ENCODE results near the gene GATA2. TPM values are rescaled to one million over a fixed set of nuclear protein-coding genes. Genes with fewer than 3 reads are reported as not detected.
A peak's percentile ranks its signal among the peaks of the same experiment; 100 is the strongest.

The GATA2 gene
- total and polyA plus RNA-seq, 2 of the 13 experiments (the other 11 are each of a cell fraction or from before 2014, with no cell fraction given): 3.5 to 6.2 TPM

DNA sequence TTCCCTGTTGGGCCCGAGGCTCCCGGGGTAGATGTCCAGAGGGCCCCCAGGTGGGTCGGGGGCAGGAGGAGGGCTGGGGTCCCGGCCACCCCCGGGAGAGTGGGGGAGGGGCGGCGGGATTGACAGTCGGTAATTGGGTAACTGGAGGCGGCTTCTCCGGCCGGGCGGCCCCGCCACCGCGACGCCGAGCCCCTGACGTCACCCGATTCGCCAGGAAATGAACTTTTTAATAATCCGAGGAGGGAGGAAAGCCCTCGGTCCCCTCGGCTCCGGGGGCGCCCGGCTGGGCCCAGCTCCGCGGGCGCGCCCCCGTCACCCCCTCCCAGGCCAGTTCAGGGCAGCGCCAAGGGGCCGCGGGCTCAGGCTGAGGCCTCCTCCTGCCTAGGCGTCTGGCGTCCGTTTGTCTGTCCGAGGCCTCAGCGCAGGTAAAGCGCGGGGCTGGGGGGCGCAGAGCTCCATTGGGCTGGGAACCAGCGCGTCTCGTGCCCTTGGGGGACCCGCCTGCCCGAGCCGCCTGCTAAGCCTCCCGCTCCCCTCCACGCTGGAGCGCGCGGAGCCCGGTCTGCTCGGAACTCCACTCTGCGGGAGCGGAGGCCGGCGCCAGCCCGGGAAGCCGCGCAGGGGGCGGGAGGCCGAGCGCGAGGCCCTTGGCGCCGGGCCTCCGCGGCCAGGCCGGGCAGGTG lies 3.9 kb downstream of the GATA2 start (continued):
- TF ChIP-seq, protein P1, sequence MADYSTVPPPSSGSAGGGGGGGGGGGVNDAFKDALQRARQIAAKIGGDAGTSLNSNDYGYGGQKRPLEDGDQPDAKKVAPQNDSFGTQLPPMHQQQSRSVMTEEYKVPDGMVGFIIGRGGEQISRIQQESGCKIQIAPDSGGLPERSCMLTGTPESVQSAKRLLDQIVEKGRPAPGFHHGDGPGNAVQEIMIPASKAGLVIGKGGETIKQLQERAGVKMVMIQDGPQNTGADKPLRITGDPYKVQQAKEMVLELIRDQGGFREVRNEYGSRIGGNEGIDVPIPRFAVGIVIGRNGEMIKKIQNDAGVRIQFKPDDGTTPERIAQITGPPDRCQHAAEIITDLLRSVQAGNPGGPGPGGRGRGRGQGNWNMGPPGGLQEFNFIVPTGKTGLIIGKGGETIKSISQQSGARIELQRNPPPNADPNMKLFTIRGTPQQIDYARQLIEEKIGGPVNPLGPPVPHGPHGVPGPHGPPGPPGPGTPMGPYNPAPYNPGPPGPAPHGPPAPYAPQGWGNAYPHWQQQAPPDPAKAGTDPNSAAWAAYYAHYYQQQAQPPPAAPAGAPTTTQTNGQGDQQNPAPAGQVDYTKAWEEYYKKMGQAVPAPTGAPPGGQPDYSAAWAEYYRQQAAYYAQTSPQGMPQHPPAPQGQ (CRISPR knock-in tag; IDR thresholded peaks at IDR 0.05; ENCODE audit: borderline replicate concordance): no peak
- TF ChIP-seq RFX3 (CRISPR knock-in tag; IDR thresholded peaks at IDR 0.05) (no peak), CHD4 (IDR thresholded peaks at IDR 0.05; ENCODE audit: borderline replicate concordance, low read length) (peak; percentile 15; the same call in 1 of the 2 replicates), GABPB1 (CRISPR knock-in tag; IDR thresholded peaks at IDR 0.05) (peak; percentile 62; the same call in 1 of the 2 replicates), YEATS4 (CRISPR knock-in tag; IDR thresholded peaks at IDR 0.05; ENCODE audit: borderline replicate concordance) (peak; percentile 42; the same call in 1 of the 2 replicates), MLLT10 (CRISPR knock-in tag; IDR thresholded peaks at IDR 0.05) (no peak), KMT2B (CRISPR knock-in tag; IDR thresholded peaks at IDR 0.05) (no peak; the same call in 1 of the 2 replicates), ZNF563 (CRISPR knock-in tag; IDR thresholded peaks at IDR 0.05) (peak; percentile 21; the same call in 1 of the 2 replicates), IKZF4 (CRISPR knock-in tag; IDR thresholded peaks at IDR 0.05; ENCODE audit: borderline replicate concordance, low read depth, not compliant biosample characterization) (peak; percentile 74), XRCC5 (optimal IDR thresholded peaks at IDR 0.05; ENCODE audit: low read length) (peak; percentile 2), SP2 (CRISPR knock-in tag; IDR thresholded peaks at IDR 0.05) (no peak), ZNF446 (CRISPR knock-in tag; IDR thresholded peaks at IDR 0.05) (peak; percentile 50; the same call in 1 of the 2 replicates), SOX6 (IDR thresholded peaks at IDR 0.05) (no peak), SOX6 (CRISPR knock-in tag; IDR thresholded peaks at IDR 0.05) (0 out of 2 replicates have a peak, but pooled peaks have one; percentile 3), ZNF329 (CRISPR knock-in tag; IDR thresholded peaks at IDR 0.05; ENCODE audit: low read depth) (no peak), CEBPG (CRISPR knock-in tag; IDR thresholded peaks at IDR 0.05) (0 out of 2 replicates have a peak, but pooled peaks have one; percentile 7), ATF7 (IDR thresholded peaks at IDR 0.05) (peak; percentile 71), ATF7 (CRISPR knock-in tag; IDR thresholded peaks at IDR 0.05) (no peak), POLR2A (IDR thresholded peaks at IDR 0.05; ENCODE audit: insufficient read depth in 1 of 2, low read depth in 2 of 2, low read length in 2 of 2) (no peak), HMG20B (CRISPR knock-in tag; conservative IDR thresholded peaks at IDR 0.05) (no peak), SAP130 (CRISPR knock-in tag; IDR thresholded peaks at IDR 0.05; ENCODE audit: low read depth) (peak; percentile 18; the same call in 1 of the 2 replicates)
- TF ChIP-seq, protein P2, sequence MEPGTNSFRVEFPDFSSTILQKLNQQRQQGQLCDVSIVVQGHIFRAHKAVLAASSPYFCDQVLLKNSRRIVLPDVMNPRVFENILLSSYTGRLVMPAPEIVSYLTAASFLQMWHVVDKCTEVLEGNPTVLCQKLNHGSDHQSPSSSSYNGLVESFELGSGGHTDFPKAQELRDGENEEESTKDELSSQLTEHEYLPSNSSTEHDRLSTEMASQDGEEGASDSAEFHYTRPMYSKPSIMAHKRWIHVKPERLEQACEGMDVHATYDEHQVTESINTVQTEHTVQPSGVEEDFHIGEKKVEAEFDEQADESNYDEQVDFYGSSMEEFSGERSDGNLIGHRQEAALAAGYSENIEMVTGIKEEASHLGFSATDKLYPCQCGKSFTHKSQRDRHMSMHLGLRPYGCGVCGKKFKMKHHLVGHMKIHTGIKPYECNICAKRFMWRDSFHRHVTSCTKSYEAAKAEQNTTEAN (CRISPR knock-in tag; conservative IDR thresholded peaks at IDR 0.05): peak; percentile 50; the same call in 1 of the 2 replicates
- TF ChIP-seq, protein P3, sequence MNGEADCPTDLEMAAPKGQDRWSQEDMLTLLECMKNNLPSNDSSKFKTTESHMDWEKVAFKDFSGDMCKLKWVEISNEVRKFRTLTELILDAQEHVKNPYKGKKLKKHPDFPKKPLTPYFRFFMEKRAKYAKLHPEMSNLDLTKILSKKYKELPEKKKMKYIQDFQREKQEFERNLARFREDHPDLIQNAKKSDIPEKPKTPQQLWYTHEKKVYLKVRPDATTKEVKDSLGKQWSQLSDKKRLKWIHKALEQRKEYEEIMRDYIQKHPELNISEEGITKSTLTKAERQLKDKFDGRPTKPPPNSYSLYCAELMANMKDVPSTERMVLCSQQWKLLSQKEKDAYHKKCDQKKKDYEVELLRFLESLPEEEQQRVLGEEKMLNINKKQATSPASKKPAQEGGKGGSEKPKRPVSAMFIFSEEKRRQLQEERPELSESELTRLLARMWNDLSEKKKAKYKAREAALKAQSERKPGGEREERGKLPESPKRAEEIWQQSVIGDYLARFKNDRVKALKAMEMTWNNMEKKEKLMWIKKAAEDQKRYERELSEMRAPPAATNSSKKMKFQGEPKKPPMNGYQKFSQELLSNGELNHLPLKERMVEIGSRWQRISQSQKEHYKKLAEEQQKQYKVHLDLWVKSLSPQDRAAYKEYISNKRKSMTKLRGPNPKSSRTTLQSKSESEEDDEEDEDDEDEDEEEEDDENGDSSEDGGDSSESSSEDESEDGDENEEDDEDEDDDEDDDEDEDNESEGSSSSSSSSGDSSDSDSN (CRISPR knock-in tag; IDR thresholded peaks at IDR 0.05): peak; percentile 77
- TF ChIP-seq, protein P4, sequence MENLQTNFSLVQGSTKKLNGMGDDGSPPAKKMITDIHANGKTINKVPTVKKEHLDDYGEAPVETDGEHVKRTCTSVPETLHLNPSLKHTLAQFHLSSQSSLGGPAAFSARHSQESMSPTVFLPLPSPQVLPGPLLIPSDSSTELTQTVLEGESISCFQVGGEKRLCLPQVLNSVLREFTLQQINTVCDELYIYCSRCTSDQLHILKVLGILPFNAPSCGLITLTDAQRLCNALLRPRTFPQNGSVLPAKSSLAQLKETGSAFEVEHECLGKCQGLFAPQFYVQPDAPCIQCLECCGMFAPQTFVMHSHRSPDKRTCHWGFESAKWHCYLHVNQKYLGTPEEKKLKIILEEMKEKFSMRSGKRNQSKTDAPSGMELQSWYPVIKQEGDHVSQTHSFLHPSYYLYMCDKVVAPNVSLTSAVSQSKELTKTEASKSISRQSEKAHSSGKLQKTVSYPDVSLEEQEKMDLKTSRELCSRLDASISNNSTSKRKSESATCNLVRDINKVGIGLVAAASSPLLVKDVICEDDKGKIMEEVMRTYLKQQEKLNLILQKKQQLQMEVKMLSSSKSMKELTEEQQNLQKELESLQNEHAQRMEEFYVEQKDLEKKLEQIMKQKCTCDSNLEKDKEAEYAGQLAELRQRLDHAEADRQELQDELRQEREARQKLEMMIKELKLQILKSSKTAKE (CRISPR knock-in tag; IDR thresholded peaks at IDR 0.05; ENCODE audit: borderline replicate concordance): no peak
